PFSK-1 (cell line): ENCODE measurements around the gene FAM53B.

Experiments used
- FOXP2 ChIP-seq: optimal IDR thresholded peaks from 2 replicates; pipeline ENCODE3; 2011; ENCODE audit warnings: borderline replicate concordance, control low read depth, inconsistent platforms; ENCODE audit not compliant: insufficient read depth; ENCODE audit errors: extremely low read length, extremely low read depth
- POLR2AphosphoS5 ChIP-seq: IDR thresholded peaks from 2 replicates; pipeline ENCODE4 v1.6.1; 2012; ENCODE audit warnings: low read depth, mild to moderate bottlenecking, control low read depth, low read length, moderate library complexity
- SIN3A ChIP-seq: IDR thresholded peaks from 2 replicates; pipeline ENCODE4 v1.6.1; 2012; ENCODE audit warnings: mild to moderate bottlenecking, low read length, moderate library complexity, borderline replicate concordance; ENCODE audit not compliant: insufficient read depth
- TAF1 ChIP-seq: IDR thresholded peaks from 2 replicates; pipeline ENCODE4 v1.6.1; 2012; ENCODE audit warnings: low read length, control low read depth, borderline replicate concordance; ENCODE audit not compliant: insufficient read depth
- TF ChIP-seq, protein P1 (sequence below), 2 experiments: IDR thresholded peaks; 2 replicates each; pipeline versions ENCODE4 v1.6.1 to v1.8.0; 2011 to 2012; ENCODE audit warnings: low read depth in 2 of 2, low read length in 2 of 2, control low read depth in 1 of 2, inconsistent platforms in 1 of 2, mild to moderate bottlenecking in 1 of 2, moderate library complexity in 1 of 2; ENCODE audit not compliant: insufficient read depth in 1 of 2

The FAM53B gene

DNA sequence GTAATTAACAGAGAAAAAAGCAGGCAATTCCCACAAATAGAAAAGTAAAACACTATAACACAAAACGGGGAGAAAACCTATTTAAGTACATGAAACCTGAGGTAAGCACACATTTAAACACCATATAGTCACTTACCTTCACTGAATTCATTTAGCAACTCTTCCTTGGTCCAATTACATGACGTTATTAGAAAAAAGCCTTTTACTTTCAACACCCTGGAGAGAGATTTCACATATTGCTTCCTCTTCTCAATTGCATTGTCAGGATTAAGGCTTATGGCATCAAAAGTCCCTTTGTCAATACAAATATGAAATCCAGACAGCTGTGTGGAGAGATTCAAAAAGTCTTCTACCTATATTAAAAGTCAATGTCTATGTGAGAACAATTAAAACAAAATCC is 21.1 kb upstream of the FAM53B start:
- TF ChIP-seq, protein P1, sequence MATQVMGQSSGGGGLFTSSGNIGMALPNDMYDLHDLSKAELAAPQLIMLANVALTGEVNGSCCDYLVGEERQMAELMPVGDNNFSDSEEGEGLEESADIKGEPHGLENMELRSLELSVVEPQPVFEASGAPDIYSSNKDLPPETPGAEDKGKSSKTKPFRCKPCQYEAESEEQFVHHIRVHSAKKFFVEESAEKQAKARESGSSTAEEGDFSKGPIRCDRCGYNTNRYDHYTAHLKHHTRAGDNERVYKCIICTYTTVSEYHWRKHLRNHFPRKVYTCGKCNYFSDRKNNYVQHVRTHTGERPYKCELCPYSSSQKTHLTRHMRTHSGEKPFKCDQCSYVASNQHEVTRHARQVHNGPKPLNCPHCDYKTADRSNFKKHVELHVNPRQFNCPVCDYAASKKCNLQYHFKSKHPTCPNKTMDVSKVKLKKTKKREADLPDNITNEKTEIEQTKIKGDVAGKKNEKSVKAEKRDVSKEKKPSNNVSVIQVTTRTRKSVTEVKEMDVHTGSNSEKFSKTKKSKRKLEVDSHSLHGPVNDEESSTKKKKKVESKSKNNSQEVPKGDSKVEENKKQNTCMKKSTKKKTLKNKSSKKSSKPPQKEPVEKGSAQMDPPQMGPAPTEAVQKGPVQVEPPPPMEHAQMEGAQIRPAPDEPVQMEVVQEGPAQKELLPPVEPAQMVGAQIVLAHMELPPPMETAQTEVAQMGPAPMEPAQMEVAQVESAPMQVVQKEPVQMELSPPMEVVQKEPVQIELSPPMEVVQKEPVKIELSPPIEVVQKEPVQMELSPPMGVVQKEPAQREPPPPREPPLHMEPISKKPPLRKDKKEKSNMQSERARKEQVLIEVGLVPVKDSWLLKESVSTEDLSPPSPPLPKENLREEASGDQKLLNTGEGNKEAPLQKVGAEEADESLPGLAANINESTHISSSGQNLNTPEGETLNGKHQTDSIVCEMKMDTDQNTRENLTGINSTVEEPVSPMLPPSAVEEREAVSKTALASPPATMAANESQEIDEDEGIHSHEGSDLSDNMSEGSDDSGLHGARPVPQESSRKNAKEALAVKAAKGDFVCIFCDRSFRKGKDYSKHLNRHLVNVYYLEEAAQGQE (IDR thresholded peaks at IDR 0.05; ENCODE audit: insufficient read depth in 1 of 2, low read depth in 2 of 2, low read length in 2 of 2): no peak
- TF ChIP-seq FOXP2 (no peak), SIN3A (no peak), POLR2AphosphoS5 (no peak), TAF1 (no peak)

DNA sequence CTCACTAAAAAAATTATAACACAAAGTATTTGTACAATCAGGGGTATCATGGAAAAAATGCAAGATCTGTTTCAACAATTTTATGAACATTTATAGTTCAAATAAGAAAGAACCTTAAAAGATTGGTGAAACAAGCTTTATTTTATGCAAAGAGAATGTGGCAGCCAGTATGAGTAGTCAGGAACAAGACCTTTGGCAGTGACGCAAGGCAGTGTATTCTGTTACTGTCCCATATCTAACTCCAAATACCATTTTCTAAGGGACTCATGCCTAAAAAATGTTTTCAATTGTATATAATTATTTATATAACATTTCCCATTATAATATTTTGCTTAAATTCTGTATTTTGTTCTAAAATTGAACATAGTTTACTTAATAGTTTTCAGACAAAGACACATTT is 19.1 kb upstream of the FAM53B start:
- TF ChIP-seq TAF1: no peak
- no peak for TF ChIP-seq POLR2AphosphoS5

DNA sequence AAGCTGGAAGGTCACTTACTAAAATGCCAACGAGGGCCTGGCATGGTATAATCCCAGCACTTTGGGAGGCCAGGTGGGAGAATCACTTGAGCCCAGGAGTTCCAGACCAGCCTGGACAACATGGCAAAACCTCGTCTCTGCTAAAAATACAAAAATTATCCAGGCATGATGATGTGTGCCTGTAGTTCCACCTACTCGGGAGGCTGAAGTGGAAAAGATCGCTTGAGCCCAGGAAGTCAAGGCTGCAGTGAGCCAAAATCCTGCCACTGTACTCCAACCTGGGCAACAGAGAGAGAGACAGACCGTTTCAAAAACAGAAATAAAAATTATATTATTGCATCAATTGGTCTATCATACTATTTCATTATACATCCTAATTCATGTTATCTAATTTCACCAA is 18.1 kb upstream of the FAM53B start:
- no peak for TF ChIP-seq SIN3A
- TF ChIP-seq, protein P1 (IDR thresholded peaks at IDR 0.05; ENCODE audit: insufficient read depth in 1 of 2, low read depth in 2 of 2, low read length in 2 of 2): no peak
- no peak for TF ChIP-seq FOXP2
- no peak for TF ChIP-seq POLR2AphosphoS5
- TF ChIP-seq TAF1: no peak

DNA sequence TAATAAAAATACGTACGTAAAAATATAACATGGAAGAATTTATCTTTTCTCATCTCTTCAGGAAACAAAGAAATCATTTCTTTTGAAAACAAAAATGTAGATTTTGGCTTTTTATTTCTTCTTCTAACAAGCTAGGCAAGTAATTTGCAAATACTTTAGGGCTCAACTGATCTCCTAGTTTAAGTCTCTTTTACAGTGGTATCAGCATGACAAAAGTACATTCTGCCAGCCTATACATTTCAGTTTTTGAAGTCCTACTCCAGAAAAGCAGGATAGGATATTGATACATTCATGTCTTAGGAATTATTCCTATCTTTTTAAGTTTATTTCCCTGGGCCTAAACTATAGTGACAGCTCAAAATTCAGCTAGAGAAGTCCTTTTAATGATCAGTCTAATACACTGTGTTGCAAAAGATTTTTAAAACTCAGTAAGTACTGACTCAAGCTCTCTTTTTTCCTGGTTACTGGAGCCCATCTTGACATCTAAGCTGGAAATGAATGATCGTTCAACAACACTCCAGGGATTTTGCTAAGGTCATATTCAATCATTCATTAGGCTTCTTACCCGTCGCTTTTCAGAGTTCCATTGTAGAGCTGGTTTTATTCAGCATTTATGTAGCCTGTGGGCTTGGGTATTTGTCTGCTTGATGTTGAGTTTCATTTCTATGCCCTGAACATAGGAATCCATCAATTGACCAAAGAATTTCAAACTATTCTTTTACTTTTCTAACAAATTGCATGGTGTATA is 12.2 kb upstream of the FAM53B start:
- no peak for TF ChIP-seq POLR2AphosphoS5
- TF ChIP-seq SIN3A: no peak
- no peak for TF ChIP-seq TAF1
- TF ChIP-seq, protein P1 (IDR thresholded peaks at IDR 0.05; ENCODE audit: insufficient read depth in 1 of 2, low read depth in 2 of 2, low read length in 2 of 2): no peak
- no peak for TF ChIP-seq FOXP2

DNA sequence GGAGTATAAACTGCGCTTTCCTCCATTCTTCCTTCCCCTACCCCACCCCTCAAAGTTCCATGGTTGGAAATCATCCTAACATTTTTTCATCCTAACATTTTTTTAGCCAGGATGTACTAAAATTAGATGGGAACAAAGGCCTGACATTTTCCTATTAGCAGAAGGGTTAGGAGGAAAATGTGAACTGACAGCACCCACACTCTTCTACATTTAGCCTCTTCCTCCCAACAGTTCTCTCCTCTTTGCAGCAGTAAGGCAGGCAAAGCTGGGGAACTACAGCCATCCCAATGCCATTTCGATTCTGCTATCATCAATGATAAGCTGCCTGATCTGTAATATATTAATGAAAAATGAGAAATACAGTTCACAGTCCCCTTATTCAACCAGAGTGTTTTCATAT is 11.4 kb upstream of the FAM53B start:
- TF ChIP-seq POLR2AphosphoS5: no peak
- no peak for TF ChIP-seq FOXP2
- TF ChIP-seq TAF1: no peak
- TF ChIP-seq, protein P1 (IDR thresholded peaks at IDR 0.05; ENCODE audit: insufficient read depth in 1 of 2, low read depth in 2 of 2, low read length in 2 of 2): no peak
- TF ChIP-seq SIN3A: no peak
